Trophoblast cell (in vitro differentiated cells and primary cell): ENCODE results near the gene COL4A2.

Source experiments
- DNase-seq, 2 donors: peaks; one replicate each; pipeline ENCODE4 v3.0.0-alpha.2; 2016
- H2AFZ ChIP-seq: 2 replicates; pipeline ENCODE4 v1.6.1; 2013; ENCODE audit warnings: low read length, moderate library complexity, mild to moderate bottlenecking; ENCODE audit not compliant: insufficient read depth, poor library complexity
- H2AK5ac ChIP-seq: 2 replicates; pipeline ENCODE4 v1.6.1; 2013; ENCODE audit warnings: mild to moderate bottlenecking, low read length
- H2BK120ac ChIP-seq: 2 replicates; pipeline ENCODE4 v1.6.1; 2013; ENCODE audit warnings: low read length, mild to moderate bottlenecking, moderate library complexity; ENCODE audit not compliant: insufficient read depth, poor library complexity
- H2BK12ac ChIP-seq: 2 replicates; pipeline ENCODE4 v1.6.1; 2013; ENCODE audit warnings: mild to moderate bottlenecking, low read length, moderate library complexity
- H2BK5ac ChIP-seq: 2 replicates; pipeline ENCODE4 v1.6.1; 2013; ENCODE audit warnings: low read length, low read depth, moderate library complexity, mild to moderate bottlenecking; ENCODE audit not compliant: poor library complexity
- H3K14ac ChIP-seq: 2 replicates; pipeline ENCODE4 v1.6.1; 2013; ENCODE audit warnings: mild to moderate bottlenecking, low read length
- H3K18ac ChIP-seq: 2 replicates; pipeline ENCODE4 v1.6.1; 2013; ENCODE audit warnings: mild to moderate bottlenecking, low read length
- H3K23ac ChIP-seq: 2 replicates; pipeline ENCODE4 v1.6.1; 2013; ENCODE audit warnings: low read length
- H3K27ac ChIP-seq: 2 replicates; pipeline ENCODE4 v1.5.1; 2013; ENCODE audit warnings: low read depth, mild to moderate bottlenecking, inconsistent platforms, low read length, moderate library complexity
- H3K27me3 ChIP-seq: 2 replicates; pipeline ENCODE4 v1.6.1; 2013; ENCODE audit warnings: inconsistent platforms, mild to moderate bottlenecking, low read length, moderate library complexity; ENCODE audit not compliant: insufficient read depth
- H3K36me3 ChIP-seq, 2 experiments: 1 replicate in 1 of 2; 2 replicates in 1 of 2; pipeline ENCODE4 v1.6.1; 2013; ENCODE audit warnings: low read length in 2 of 2, mild to moderate bottlenecking in 2 of 2, moderate library complexity in 1 of 2; ENCODE audit not compliant: insufficient read depth in 2 of 2, control insufficient read depth in 1 of 2
- H3K4ac ChIP-seq: 2 replicates; pipeline ENCODE4 v1.6.1; 2013; ENCODE audit warnings: low read depth, mild to moderate bottlenecking, low read length, moderate library complexity
- H3K4me1 ChIP-seq, 2 experiments: 1 replicate in 1 of 2; 2 replicates in 1 of 2; pipeline ENCODE4 v1.6.1; 2013; ENCODE audit warnings: low read length in 2 of 2, mild to moderate bottlenecking in 2 of 2, moderate library complexity in 1 of 2; ENCODE audit not compliant: insufficient read depth in 2 of 2, control insufficient read depth in 1 of 2
- H3K4me2 ChIP-seq: 2 replicates; pipeline ENCODE4 v1.6.1; 2013; ENCODE audit warnings: inconsistent platforms, mild to moderate bottlenecking, low read length, moderate library complexity
- H3K4me3 ChIP-seq: 2 replicates; pipeline ENCODE4 v1.5.1; 2013; ENCODE audit warnings: mild to moderate bottlenecking, low read depth, low read length, inconsistent platforms
- H3K79me1 ChIP-seq: one replicate; pipeline ENCODE4 v1.6.1; 2013; ENCODE audit warnings: low read length
- H3K79me2 ChIP-seq: 2 replicates; pipeline ENCODE4 v1.6.1; 2013; ENCODE audit warnings: low read length, mild to moderate bottlenecking; ENCODE audit not compliant: control insufficient read depth, insufficient read depth, poor library complexity
- H3K9ac ChIP-seq: 2 replicates; pipeline ENCODE4 v1.6.1; 2013; ENCODE audit warnings: mild to moderate bottlenecking, low read length
- H3K9me3 ChIP-seq: 2 replicates; pipeline ENCODE4 v1.6.1; 2013; ENCODE audit warnings: low read depth, mild to moderate bottlenecking, control low read depth, inconsistent platforms, low read length; ENCODE audit not compliant: insufficient read depth
- H4K12ac ChIP-seq: 2 replicates; pipeline ENCODE4 v1.6.1; 2013; ENCODE audit warnings: low read depth, mild to moderate bottlenecking, low read length, moderate library complexity
- H4K8ac ChIP-seq: 2 replicates; pipeline ENCODE4 v1.6.1; 2013; ENCODE audit warnings: low read depth, mild to moderate bottlenecking, low read length, moderate library complexity
- H4K91ac ChIP-seq: one replicate; pipeline ENCODE4 v1.6.1; 2013; ENCODE audit warnings: low read depth, mild to moderate bottlenecking, low read length, moderate library complexity
- WGBS: extraction: QIAGEN DNeasy Blood & Tissue Kit; methylation state at CpG from one replicate; pipeline ENCODE4 v1.1.7; 2013; ENCODE audit warnings: missing lambda C conversion rate; ENCODE audit not compliant: insufficient read length, insufficient coverage; ENCODE audit errors: extremely low coverage; 5-methylcytosine and 5-hydroxymethylcytosine counted together

Gene COL4A2

GRCh38 chr13:110317496-110318195 is 10.6 kb downstream of the COL4A2 start:
- H3K4me3 ChIP-seq: no peak overlapping the region
- no peak overlapping the region for H3K4ac ChIP-seq
- H2BK5ac ChIP-seq: no peak overlapping the region
- no peak overlapping the region for H2BK12ac ChIP-seq
- H3K27ac ChIP-seq: no peak overlapping the region
- peaks cover 8% of the 10 kb centered on the region for H3K79me1 ChIP-seq
- no peak overlapping the region for H3K9ac ChIP-seq
- no peak overlapping the region for H4K8ac ChIP-seq
- no peak overlapping the region for H2AFZ ChIP-seq
- no peak overlapping the region for H3K18ac ChIP-seq
- H3K4me1 ChIP-seq: peaks cover 18 to 35% of the 10 kb centered on the region in 2 experiments
- no peak overlapping the region for H4K12ac ChIP-seq
- no CpG with 5 or more reads among the region's 13 CpGs for WGBS
- peaks cover 3% of the 10 kb centered on the region for H3K9me3 ChIP-seq
- no peak overlapping the region for H3K23ac ChIP-seq
- no peak overlapping the region for H2BK120ac ChIP-seq
- H4K91ac ChIP-seq: no peak overlapping the region
- H2AK5ac ChIP-seq: no peak overlapping the region
- H3K4me2 ChIP-seq: no peak overlapping the region
- peaks cover 8% of the 10 kb centered on the region for H3K79me2 ChIP-seq
- H3K14ac ChIP-seq: no peak overlapping the region
- peaks cover 37 to 38% of the 10 kb centered on the region in 2 experiments for H3K36me3 ChIP-seq
- no peaks in the 10 kb centered on the region for H3K27me3 ChIP-seq
- DNase-seq: no peak

DNA sequence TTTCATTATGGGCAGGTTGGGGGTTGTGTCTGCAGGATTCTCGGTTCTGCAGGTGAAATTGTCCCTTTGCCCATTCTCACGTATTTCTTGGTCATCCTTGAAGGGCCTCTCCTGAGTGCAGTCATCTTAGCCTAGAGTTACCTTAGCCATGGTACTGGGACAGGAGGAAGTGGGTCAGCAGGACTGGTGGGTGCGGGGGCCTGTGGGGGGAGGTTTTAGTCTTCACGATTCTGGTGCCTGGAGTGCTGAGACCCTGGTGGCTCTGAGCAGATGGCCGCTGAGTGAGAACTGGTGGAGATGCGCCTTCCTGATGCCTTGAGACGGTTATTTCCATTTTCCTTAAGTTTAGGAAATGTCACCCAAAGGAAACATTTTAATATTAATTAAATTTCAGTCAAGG is 11.8 kb downstream of the COL4A2 start:
- Histone ChIP-seq H2AK5ac (no peak overlapping the region), H3K23ac (no peak overlapping the region), H3K9me3 (peaks cover 3% of the 10 kb centered on the region), H3K4me3 (no peak overlapping the region), H3K27ac (no peak overlapping the region), H3K36me3 (peaks cover 41 to 42% of the 10 kb centered on the region in 2 experiments), H3K79me1 (peaks cover 7% of the 10 kb centered on the region), H4K8ac (no peak overlapping the region), H3K9ac (no peak overlapping the region), H3K4me1 (peaks cover 18 to 35% of the 10 kb centered on the region in 2 experiments), H4K91ac (no peak overlapping the region), H3K79me2 (peaks cover 8% of the 10 kb centered on the region), H4K12ac (no peak overlapping the region), H2BK120ac (no peak overlapping the region), H3K14ac (no peak overlapping the region), H2BK5ac (no peak overlapping the region), H3K18ac (no peak overlapping the region), H3K27me3 (no peaks in the 10 kb centered on the region), H3K4me2 (no peak overlapping the region), H3K4ac (no peak overlapping the region), H2BK12ac (no peak overlapping the region), H2AFZ (no peak overlapping the region)
- no CpG with 5 or more reads among the region's 7 CpGs for WGBS
- no peak for DNase-seq

DNA sequence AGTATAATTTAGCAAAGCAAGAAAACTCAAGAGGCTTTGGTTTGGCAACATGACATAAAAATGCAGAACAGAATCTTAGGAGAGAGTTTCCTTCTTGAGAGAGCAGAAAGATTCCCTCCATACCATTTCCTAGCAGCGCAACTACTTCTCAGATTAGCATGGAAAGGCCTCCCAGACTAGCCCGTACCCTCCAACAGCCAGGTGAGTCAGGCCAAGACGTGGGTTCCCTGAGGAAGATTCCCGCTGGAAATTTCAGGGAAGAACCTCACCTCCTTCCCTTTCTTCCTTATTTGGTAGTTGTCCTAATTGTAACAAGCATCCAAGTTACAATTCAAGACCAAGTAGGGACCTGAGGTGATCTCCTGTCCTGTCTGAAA is 12.3 kb downstream of the COL4A2 start:
- no peak overlapping the region for H2BK120ac ChIP-seq
- H3K9ac ChIP-seq: no peak overlapping the region
- no peak overlapping the region for H4K91ac ChIP-seq
- no peak overlapping the region for H2BK12ac ChIP-seq
- no peak overlapping the region for H2AFZ ChIP-seq
- no CpG with 5 or more reads among the region's 4 CpGs for WGBS
- no peak overlapping the region for H4K8ac ChIP-seq
- H3K4me3 ChIP-seq: no peak overlapping the region
- DNase-seq: peak; percentile 53 to 56
- no peak overlapping the region for H2BK5ac ChIP-seq
- peaks cover 18 to 38% of the 10 kb centered on the region in 2 experiments for H3K4me1 ChIP-seq
- peaks cover 41 to 43% of the 10 kb centered on the region in 2 experiments for H3K36me3 ChIP-seq
- no peak overlapping the region for H3K18ac ChIP-seq
- H3K27ac ChIP-seq: peak overlapping the region; percentile 18
- no peak overlapping the region for H3K4me2 ChIP-seq
- peaks cover 8% of the 10 kb centered on the region for H3K79me2 ChIP-seq
- H3K4ac ChIP-seq: no peak overlapping the region
- peaks cover 3% of the 10 kb centered on the region for H3K9me3 ChIP-seq
- no peaks in the 10 kb centered on the region for H3K27me3 ChIP-seq
- no peak overlapping the region for H3K23ac ChIP-seq
- H3K14ac ChIP-seq: no peak overlapping the region
- H2AK5ac ChIP-seq: no peak overlapping the region
- no peak overlapping the region for H4K12ac ChIP-seq
- H3K79me1 ChIP-seq: peaks cover 7% of the 10 kb centered on the region

DNA sequence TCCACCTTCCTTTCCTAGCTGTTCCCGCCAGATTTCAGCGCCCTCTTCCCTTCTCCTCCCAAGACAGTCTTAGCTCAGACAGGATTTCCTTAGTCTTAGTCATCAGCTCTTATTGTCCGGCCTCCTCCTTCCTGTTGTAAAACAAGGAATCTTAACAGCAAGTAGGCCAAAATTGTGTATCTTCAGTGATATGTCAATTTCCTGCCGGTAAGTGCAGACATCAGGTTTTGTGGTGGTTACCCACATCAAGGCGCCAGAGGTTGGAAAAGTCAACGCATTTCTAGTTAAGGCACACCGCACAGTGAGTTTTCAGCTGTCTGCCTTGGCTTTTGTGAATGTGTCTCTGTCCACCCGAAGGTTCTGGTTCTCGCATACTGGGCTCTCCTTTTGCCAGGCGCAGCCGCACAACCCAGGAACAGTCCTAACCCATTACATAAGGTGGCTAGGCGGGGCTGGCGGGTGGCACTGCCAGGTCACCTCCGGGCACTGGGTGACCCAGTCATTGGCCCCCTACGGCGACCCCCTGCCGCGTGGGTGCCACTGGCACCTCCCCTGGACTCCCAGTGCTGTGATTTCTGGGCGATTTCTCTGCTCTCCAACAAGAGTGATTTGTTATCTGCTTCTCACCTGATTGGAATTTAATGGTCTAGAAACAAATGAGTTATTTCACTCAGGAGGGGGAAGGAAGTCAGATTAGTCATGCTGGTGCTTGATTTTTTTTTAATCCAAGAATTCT is 12.9 kb downstream of the COL4A2 start:
- Histone ChIP-seq H4K91ac (peak overlapping the region; percentile 32), H3K4me1 (peaks cover 17 to 36% of the 10 kb centered on the region in 2 experiments), H3K79me1 (peaks cover 6% of the 10 kb centered on the region), H4K8ac (peak overlapping the region; percentile 26), H2AK5ac (no peak overlapping the region), H3K4me3 (no peak overlapping the region), H2AFZ (no peak overlapping the region), H3K4ac (peak overlapping the region; percentile 8), H3K27me3 (no peaks in the 10 kb centered on the region), H3K18ac (peak overlapping the region; percentile 14), H4K12ac (no peak overlapping the region), H2BK5ac (peak overlapping the region; percentile 29), H3K4me2 (no peak overlapping the region), H3K9ac (no peak overlapping the region), H3K14ac (no peak overlapping the region), H3K9me3 (peaks cover 3% of the 10 kb centered on the region), H3K79me2 (peaks cover 3% of the 10 kb centered on the region), H3K23ac (no peak overlapping the region), H3K27ac (peak overlapping the region; percentile 25), H3K36me3 (peaks cover 41% of the 10 kb centered on the region in 2 experiments), H2BK120ac (no peak overlapping the region), H2BK12ac (peak overlapping the region; percentile 46)
- no CpG with 5 or more reads among the region's 19 CpGs for WGBS
- DNase-seq: peak in 1 of 2 donors; percentile 61
